ENCODE results near the gene FGF22. TPM values are rescaled to one million over a fixed set of nuclear protein-coding genes. Genes with fewer than 3 reads are reported as not detected.

FGF22 gene
- total and polyA plus RNA-seq, 4 donors = 0.10 to 0.85 (median 0.34) TPM

DNA sequence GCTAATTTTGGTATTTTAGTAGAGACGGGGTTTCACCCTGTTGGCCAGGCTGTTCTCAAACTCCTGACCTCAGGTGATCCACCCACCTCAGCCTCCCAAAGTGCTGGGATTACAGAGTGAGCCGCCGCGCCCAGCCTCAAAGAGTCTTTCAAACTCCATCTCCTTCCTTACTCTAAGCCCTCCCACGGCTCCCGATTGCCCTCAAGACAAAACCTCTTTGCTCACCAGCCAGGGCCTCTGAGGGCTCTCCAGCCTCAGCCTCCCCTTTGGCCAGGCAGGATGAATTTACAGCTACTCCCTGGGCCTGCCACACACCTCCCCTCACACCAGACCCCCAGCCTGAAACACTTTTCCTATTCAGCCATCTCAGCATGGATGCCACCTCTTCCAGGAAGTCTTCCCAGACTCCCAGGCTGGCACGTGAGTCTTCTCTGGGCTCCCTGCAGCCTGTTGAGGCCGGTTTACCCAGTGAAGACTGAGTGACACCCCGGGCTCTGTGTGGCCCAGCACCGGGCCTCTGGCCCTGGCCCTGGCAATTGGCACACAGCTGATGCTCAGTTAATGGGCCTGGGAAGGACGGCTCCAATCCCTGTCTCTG is 48.0 kb downstream of the FGF22 start:
- Histone ChIP-seq H3K36me3 (ENCODE audit: control insufficient read depth in 4 of 4, insufficient read depth in 4 of 4, low read length in 4 of 4) (no peaks in the 10 kb centered on the region), H3K27me3 (ENCODE audit: control insufficient read depth in 3 of 3, insufficient read depth in 3 of 3, low read length in 2 of 3) (no peaks in the 10 kb centered on the region), H3K9me3 (ENCODE audit: control insufficient read depth in 4 of 4, insufficient read depth in 3 of 4, low read length in 3 of 4) (no peaks in the 10 kb centered on the region), H3K27ac (ENCODE audit: low read depth in 1 of 2, low read length in 1 of 2) (no peak overlapping the region), H3K4me1 (ENCODE audit: control insufficient read depth in 5 of 5, insufficient read depth in 5 of 5, low read length in 5 of 5) (no peaks in the 10 kb centered on the region), H3K9ac (ENCODE audit: insufficient read depth in 1 of 2, low read length in 2 of 2) (no peak overlapping the region), H3K4me3 (no peak overlapping the region)
- ATAC-seq (ENCODE audit: insufficient read depth, low FRiP score) (no peak), DNase-seq (no peak)
- TF ChIP-seq, protein P1, sequence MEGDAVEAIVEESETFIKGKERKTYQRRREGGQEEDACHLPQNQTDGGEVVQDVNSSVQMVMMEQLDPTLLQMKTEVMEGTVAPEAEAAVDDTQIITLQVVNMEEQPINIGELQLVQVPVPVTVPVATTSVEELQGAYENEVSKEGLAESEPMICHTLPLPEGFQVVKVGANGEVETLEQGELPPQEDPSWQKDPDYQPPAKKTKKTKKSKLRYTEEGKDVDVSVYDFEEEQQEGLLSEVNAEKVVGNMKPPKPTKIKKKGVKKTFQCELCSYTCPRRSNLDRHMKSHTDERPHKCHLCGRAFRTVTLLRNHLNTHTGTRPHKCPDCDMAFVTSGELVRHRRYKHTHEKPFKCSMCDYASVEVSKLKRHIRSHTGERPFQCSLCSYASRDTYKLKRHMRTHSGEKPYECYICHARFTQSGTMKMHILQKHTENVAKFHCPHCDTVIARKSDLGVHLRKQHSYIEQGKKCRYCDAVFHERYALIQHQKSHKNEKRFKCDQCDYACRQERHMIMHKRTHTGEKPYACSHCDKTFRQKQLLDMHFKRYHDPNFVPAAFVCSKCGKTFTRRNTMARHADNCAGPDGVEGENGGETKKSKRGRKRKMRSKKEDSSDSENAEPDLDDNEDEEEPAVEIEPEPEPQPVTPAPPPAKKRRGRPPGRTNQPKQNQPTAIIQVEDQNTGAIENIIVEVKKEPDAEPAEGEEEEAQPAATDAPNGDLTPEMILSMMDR (IDR thresholded peaks at IDR 0.05; ENCODE audit: control extremely low read depth, extremely low read depth) = no peak
- WGBS, 2 donors = 88 to 89% methylated on average over 11 of the region's 11 CpGs

DNA sequence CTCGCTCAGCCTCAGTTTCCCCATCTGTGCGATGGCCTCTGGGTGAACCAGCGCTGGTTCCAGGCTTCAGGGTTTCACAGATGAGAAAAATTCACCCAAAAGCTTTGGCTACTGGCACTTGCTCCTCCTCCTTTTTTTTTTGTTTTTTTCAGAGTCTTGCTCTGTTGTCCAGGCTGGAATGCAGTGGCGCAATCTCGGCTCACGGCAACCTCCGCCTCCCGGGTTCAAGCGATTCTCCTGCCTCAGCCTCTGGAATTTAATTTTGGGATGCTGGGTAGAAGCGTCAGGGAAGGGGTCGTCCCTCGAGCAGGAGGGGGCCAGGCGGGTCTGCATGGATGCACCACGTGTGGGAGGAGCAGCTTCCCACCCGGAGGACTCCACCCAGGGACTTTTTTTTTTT is 48.5 kb downstream of the FGF22 start:
- TF ChIP-seq, protein P1 (IDR thresholded peaks at IDR 0.05; ENCODE audit: control extremely low read depth, extremely low read depth) = no peak
- no peaks in the 10 kb centered on the region for H3K36me3 ChIP-seq (ENCODE audit: control insufficient read depth in 4 of 4, insufficient read depth in 4 of 4, low read length in 4 of 4)
- H3K4me3 ChIP-seq = no peak overlapping the region
- DNase-seq (no peak), ATAC-seq (ENCODE audit: insufficient read depth, low FRiP score) (no peak)
- H3K27me3 ChIP-seq (ENCODE audit: control insufficient read depth in 3 of 3, insufficient read depth in 3 of 3, low read length in 2 of 3) = no peaks in the 10 kb centered on the region
- H3K9me3 ChIP-seq (ENCODE audit: control insufficient read depth in 4 of 4, insufficient read depth in 3 of 4, low read length in 3 of 4) = no peaks in the 10 kb centered on the region
- H3K4me1 ChIP-seq (ENCODE audit: control insufficient read depth in 5 of 5, insufficient read depth in 5 of 5, low read length in 5 of 5) = no peaks in the 10 kb centered on the region
- no peak overlapping the region for H3K9ac ChIP-seq (ENCODE audit: insufficient read depth in 1 of 2, low read length in 2 of 2)
- no peak overlapping the region for H3K27ac ChIP-seq (ENCODE audit: low read depth in 1 of 2, low read length in 1 of 2)
- WGBS, 2 donors = 69 to 75% methylated on average over 15 of the region's 15 CpGs

DNA sequence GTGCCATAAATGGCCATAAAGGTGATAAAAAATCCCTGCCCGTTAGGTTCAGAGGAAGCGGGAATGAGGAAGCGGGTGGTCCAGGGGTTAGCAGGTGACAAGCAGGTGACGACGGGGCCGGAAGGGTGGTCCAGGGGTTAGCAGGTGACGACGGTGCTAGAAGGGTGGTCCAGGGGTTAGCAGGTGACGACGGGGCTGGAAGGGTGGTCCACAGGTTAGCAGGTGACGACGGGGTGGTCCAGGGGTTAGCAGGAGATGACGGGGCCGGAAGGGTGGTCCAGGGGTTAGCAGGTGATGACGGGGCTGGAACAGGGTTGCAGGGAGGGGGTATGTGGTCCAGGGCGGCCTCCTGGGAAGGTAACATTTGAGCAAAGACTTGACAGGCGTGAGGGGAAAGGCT is 49.3 kb downstream of the FGF22 start:
- 71 to 86% methylated on average over 17 of the region's 17 CpGs for WGBS, 2 donors
- Histone ChIP-seq H3K36me3 (ENCODE audit: control insufficient read depth in 4 of 4, insufficient read depth in 4 of 4, low read length in 4 of 4) (no peaks in the 10 kb centered on the region), H3K4me3 (no peak overlapping the region), H3K9me3 (ENCODE audit: control insufficient read depth in 4 of 4, insufficient read depth in 3 of 4, low read length in 3 of 4) (no peaks in the 10 kb centered on the region), H3K27ac (ENCODE audit: low read depth in 1 of 2, low read length in 1 of 2) (no peak overlapping the region), H3K4me1 (ENCODE audit: control insufficient read depth in 5 of 5, insufficient read depth in 5 of 5, low read length in 5 of 5) (no peaks in the 10 kb centered on the region), H3K9ac (ENCODE audit: insufficient read depth in 1 of 2, low read length in 2 of 2) (no peak overlapping the region), H3K27me3 (ENCODE audit: control insufficient read depth in 3 of 3, insufficient read depth in 3 of 3, low read length in 2 of 3) (no peaks in the 10 kb centered on the region)
- TF ChIP-seq, protein P1 (IDR thresholded peaks at IDR 0.05; ENCODE audit: control extremely low read depth, extremely low read depth) = no peak
- DNase-seq (no peak), ATAC-seq (ENCODE audit: insufficient read depth, low FRiP score) (no peak)

DNA sequence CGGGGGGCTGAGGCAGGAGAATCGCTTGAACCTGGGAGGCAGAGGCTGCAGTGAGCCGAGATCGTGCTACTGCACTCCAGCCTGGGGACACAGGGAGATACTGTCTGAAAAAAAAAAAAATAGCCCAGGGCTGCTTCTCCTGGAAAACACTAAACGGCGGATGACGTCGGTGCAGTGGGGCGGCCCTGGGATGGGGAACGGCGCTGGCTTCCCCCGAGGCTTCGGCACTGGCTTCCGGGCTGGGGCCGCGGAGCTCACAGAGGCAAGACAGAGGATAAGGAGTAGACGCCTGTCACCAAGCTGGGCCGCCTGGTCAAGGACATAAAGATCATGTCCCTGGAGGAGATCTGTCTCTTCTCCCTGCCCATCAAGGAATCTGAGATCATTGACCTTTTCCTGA is 50.5 kb downstream of the FGF22 start:
- H3K9ac ChIP-seq (ENCODE audit: insufficient read depth in 1 of 2, low read length in 2 of 2) = no peak overlapping the region
- WGBS, 2 donors = 68 to 80% methylated on average over 17 to 18 of the region's 18 CpGs
- no peaks in the 10 kb centered on the region for H3K27me3 ChIP-seq (ENCODE audit: control insufficient read depth in 3 of 3, insufficient read depth in 3 of 3, low read length in 2 of 3)
- ATAC-seq (ENCODE audit: insufficient read depth, low FRiP score) (no peak), DNase-seq (no peak)
- no peaks in the 10 kb centered on the region for H3K36me3 ChIP-seq (ENCODE audit: control insufficient read depth in 4 of 4, insufficient read depth in 4 of 4, low read length in 4 of 4)
- H3K4me1 ChIP-seq (ENCODE audit: control insufficient read depth in 5 of 5, insufficient read depth in 5 of 5, low read length in 5 of 5) = no peaks in the 10 kb centered on the region
- TF ChIP-seq, protein P1 (IDR thresholded peaks at IDR 0.05; ENCODE audit: control extremely low read depth, extremely low read depth) = no peak
- H3K27ac ChIP-seq (ENCODE audit: low read depth in 1 of 2, low read length in 1 of 2) = no peak overlapping the region
- H3K4me3 ChIP-seq = no peak overlapping the region
- no peaks in the 10 kb centered on the region for H3K9me3 ChIP-seq (ENCODE audit: control insufficient read depth in 4 of 4, insufficient read depth in 3 of 4, low read length in 3 of 4)

Measured in lung (tissue), 12 donors.